Neuronal stem cell (in vitro differentiated cells): ENCODE measurements around the gene CLCN6.

Experiments
- DNase-seq: peaks from one replicate; pipeline ENCODE4 v3.0.0-alpha.2; 2013; ENCODE audit warnings: low spot score
- H2AFZ ChIP-seq: one replicate; pipeline ENCODE4 v1.6.1; 2013; ENCODE audit warnings: mild to moderate bottlenecking, low read length, inconsistent platforms
- H2AK5ac ChIP-seq: 2 replicates; pipeline ENCODE4 v1.6.1; 2013; ENCODE audit warnings: low read depth, mild to moderate bottlenecking, inconsistent platforms, low read length, moderate library complexity, mixed read lengths
- H2BK120ac ChIP-seq: 2 replicates; pipeline ENCODE4 v1.6.1; 2013; ENCODE audit warnings: low read depth, mild to moderate bottlenecking, inconsistent platforms, low read length, moderate library complexity, mixed read lengths
- H2BK12ac ChIP-seq: one replicate; pipeline ENCODE4 v1.6.1; 2013; ENCODE audit warnings: low read length, inconsistent platforms
- H2BK15ac ChIP-seq: 2 replicates; pipeline ENCODE4 v1.6.1; 2013; ENCODE audit warnings: mild to moderate bottlenecking, low read length, inconsistent platforms, mixed read lengths
- H2BK5ac ChIP-seq: one replicate; pipeline ENCODE4 v1.6.1; 2013; ENCODE audit warnings: inconsistent platforms, mild to moderate bottlenecking, low read length, moderate library complexity
- H3K14ac ChIP-seq: one replicate; pipeline ENCODE4 v1.6.1; 2013; ENCODE audit warnings: low read length, inconsistent platforms
- H3K18ac ChIP-seq: 2 replicates; pipeline ENCODE4 v1.6.1; 2013; ENCODE audit warnings: low read length, inconsistent platforms
- H3K23ac ChIP-seq: 2 replicates; pipeline ENCODE4 v1.6.1; 2013; ENCODE audit warnings: low read depth, mild to moderate bottlenecking, mixed read lengths, low read length, inconsistent platforms; ENCODE audit not compliant: poor library complexity
- H3K27ac ChIP-seq: replicated peaks from 3 replicates; pipeline ENCODE4 v1.5.1; 2013; ENCODE audit warnings: low read length, inconsistent platforms
- H3K27me3 ChIP-seq, 3 experiments: 2 replicates each; pipeline ENCODE4 v1.6.1; 2013; ENCODE audit warnings: low read length in 3 of 3, mild to moderate bottlenecking in 2 of 3, inconsistent platforms in 1 of 3, low read depth in 1 of 3, mixed read lengths in 1 of 3, moderate library complexity in 1 of 3; ENCODE audit not compliant: control insufficient read depth in 3 of 3, insufficient read depth in 3 of 3
- H3K36me3 ChIP-seq, 2 donors: replicated peaks in 1 of 2; 2 replicates each; pipeline ENCODE4 v1.6.1; 2013; ENCODE audit warnings: low read length in 2 of 2; ENCODE audit not compliant: control insufficient read depth in 2 of 2, insufficient read depth in 2 of 2
- H3K4ac ChIP-seq: 2 replicates; pipeline ENCODE4 v1.6.1; 2013; ENCODE audit warnings: inconsistent platforms, mild to moderate bottlenecking, low read length, moderate library complexity
- H3K4me1 ChIP-seq, 2 donors: 1 replicate in 1 of 2; 2 replicates in 1 of 2; pipeline ENCODE4 v1.6.1; 2013; ENCODE audit warnings: low read length in 2 of 2, low read depth in 1 of 2; ENCODE audit not compliant: control insufficient read depth in 2 of 2, insufficient read depth in 1 of 2
- H3K4me2 ChIP-seq: one replicate; pipeline ENCODE4 v1.6.1; 2013; ENCODE audit warnings: mild to moderate bottlenecking, low read length, inconsistent platforms; ENCODE audit not compliant: insufficient read depth, poor library complexity, severe bottlenecking
- H3K4me3 ChIP-seq, 2 donors: 2 replicates each; pipeline ENCODE4 v1.5.1; 2013; ENCODE audit warnings: low read length in 2 of 2, mild to moderate bottlenecking in 2 of 2, inconsistent platforms in 1 of 2, moderate library complexity in 1 of 2
- H3K79me1 ChIP-seq: one replicate; pipeline ENCODE4 v1.6.1; 2013; ENCODE audit warnings: low read depth, mild to moderate bottlenecking, inconsistent platforms, low read length, moderate library complexity
- H3K9ac ChIP-seq: one replicate; pipeline ENCODE4 v1.6.1; 2013; ENCODE audit warnings: mild to moderate bottlenecking, low read depth, low read length, inconsistent platforms; ENCODE audit not compliant: poor library complexity
- H3K9me3 ChIP-seq, 2 donors: replicated peaks in 1 of 2; 2 replicates each; pipeline versions ENCODE3 to v1.6.1; 2013; ENCODE audit warnings: low read length in 2 of 2, mild to moderate bottlenecking in 2 of 2, inconsistent platforms in 1 of 2, low read depth in 1 of 2, mixed read lengths in 1 of 2, moderate library complexity in 1 of 2; ENCODE audit not compliant: control insufficient read depth in 2 of 2, insufficient read depth in 1 of 2
- H4K8ac ChIP-seq: one replicate; pipeline ENCODE4 v1.6.1; 2013; ENCODE audit warnings: low read depth, mild to moderate bottlenecking, inconsistent platforms, low read length, moderate library complexity
- H4K91ac ChIP-seq: one replicate; pipeline ENCODE4 v1.6.1; 2013; ENCODE audit warnings: low read length, low read depth, mild to moderate bottlenecking, inconsistent platforms; ENCODE audit not compliant: poor library complexity
- WGBS, 2 donors: extraction: QIAGEN DNeasy Blood & Tissue Kit; methylation state at CpG; one replicate each; pipeline ENCODE4 v1.1.7; 2013; ENCODE audit warnings: missing lambda C conversion rate in 2 of 2, mixed read lengths in 1 of 2; ENCODE audit not compliant: insufficient read length in 2 of 2, insufficient replicate concordance in 1 of 2; ENCODE audit errors: extremely low coverage in 2 of 2; 5-methylcytosine and 5-hydroxymethylcytosine counted together

Gene CLCN6

GRCh38 chr1:11823366-11824137 is 17.6 kb downstream of the CLCN6 start:
- H2BK12ac ChIP-seq: no peak overlapping the region
- H3K79me1 ChIP-seq: no peaks in the 10 kb centered on the region
- no peak overlapping the region for H3K4me2 ChIP-seq
- H3K4ac ChIP-seq: no peak overlapping the region
- H2BK15ac ChIP-seq: no peak overlapping the region
- no peak overlapping the region for H3K4me3 ChIP-seq
- H4K91ac ChIP-seq: no peak overlapping the region
- no CpG with 5 or more reads among the region's 17 CpGs for WGBS, 2 donors
- no peaks in the 10 kb centered on the region for H3K9me3 ChIP-seq
- no peak overlapping the region for H4K8ac ChIP-seq
- no peak overlapping the region for H2AFZ ChIP-seq
- H3K27me3 ChIP-seq: no peaks in the 10 kb centered on the region
- H3K36me3 ChIP-seq: peaks cover 59 to 91% of the 10 kb centered on the region in 2 donors
- DNase-seq: no peak
- H3K4me1 ChIP-seq: no peaks in the 10 kb centered on the region
- H2AK5ac ChIP-seq: no peak overlapping the region
- H3K18ac ChIP-seq: no peak overlapping the region
- no peak overlapping the region for H3K27ac ChIP-seq
- H3K23ac ChIP-seq: no peak overlapping the region
- no peak overlapping the region for H2BK120ac ChIP-seq
- no peak overlapping the region for H3K14ac ChIP-seq
- no peak overlapping the region for H3K9ac ChIP-seq
- H2BK5ac ChIP-seq: no peak overlapping the region

DNA sequence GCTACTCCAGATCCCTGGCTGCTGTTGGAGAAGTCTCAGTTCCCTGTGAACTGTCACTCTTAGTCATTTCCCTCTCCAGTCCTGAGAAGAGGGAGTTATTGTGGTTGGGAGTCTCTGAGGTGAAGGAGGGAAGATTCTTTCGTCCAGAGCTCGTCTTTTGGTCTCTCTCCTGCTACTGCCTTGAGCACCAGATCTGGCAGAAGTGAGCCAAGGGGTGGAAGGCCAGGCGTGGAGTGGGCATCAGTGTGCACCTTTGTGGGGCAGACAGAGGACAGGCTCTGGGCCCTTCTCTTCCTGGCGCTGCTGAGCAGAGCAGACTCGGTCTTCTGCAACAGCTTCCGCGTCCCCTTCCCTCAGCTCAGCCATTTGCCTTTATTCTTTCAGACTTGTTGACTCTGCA is 19.1 kb downstream of the CLCN6 start:
- H3K9me3 ChIP-seq: peaks cover 0 to 2% of the 10 kb centered on the region in 2 donors
- no CpG with 5 or more reads among the region's 7 CpGs for WGBS, 2 donors
- H3K27ac ChIP-seq: no peak overlapping the region
- no peak overlapping the region for H2BK15ac ChIP-seq
- no peaks in the 10 kb centered on the region for H3K4me1 ChIP-seq
- H2BK5ac ChIP-seq: no peak overlapping the region
- no peak overlapping the region for H2AK5ac ChIP-seq
- H3K36me3 ChIP-seq: peaks cover 65 to 91% of the 10 kb centered on the region in 2 donors
- no peak overlapping the region for H2BK120ac ChIP-seq
- DNase-seq: no peak
- no peak overlapping the region for H3K23ac ChIP-seq
- no peak overlapping the region for H3K4me2 ChIP-seq
- no peaks in the 10 kb centered on the region for H3K27me3 ChIP-seq
- H3K4ac ChIP-seq: no peak overlapping the region
- no peak overlapping the region for H2BK12ac ChIP-seq
- no peaks in the 10 kb centered on the region for H3K79me1 ChIP-seq
- no peak overlapping the region for H3K18ac ChIP-seq
- H3K9ac ChIP-seq: no peak overlapping the region
- no peak overlapping the region for H3K4me3 ChIP-seq
- no peak overlapping the region for H4K91ac ChIP-seq
- H4K8ac ChIP-seq: no peak overlapping the region
- H3K14ac ChIP-seq: no peak overlapping the region
- H2AFZ ChIP-seq: no peak overlapping the region

DNA sequence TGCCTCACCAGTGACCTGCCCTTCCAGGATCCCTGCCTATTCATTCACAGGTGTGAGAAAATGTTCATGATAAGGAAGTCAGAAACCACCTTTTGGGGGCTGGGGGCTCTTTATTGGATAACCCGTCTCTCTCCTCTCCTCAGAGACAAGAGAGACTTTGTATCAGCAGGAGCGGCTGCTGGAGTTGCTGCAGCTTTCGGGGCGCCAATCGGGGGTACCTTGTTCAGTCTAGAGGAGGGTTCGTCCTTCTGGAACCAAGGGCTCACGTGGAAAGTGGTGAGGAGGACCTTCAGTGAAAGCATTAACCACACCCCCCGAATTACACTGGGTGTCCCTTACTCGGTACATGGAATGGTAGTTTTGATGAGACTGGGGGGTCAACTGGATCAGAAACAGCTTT is 21.0 kb downstream of the CLCN6 start:
- Histone ChIP-seq H4K8ac (no peak overlapping the region), H3K4me2 (no peak overlapping the region), H3K23ac (no peak overlapping the region), H3K27ac (no peak overlapping the region), H2BK12ac (no peak overlapping the region), H3K4me1 (no peaks in the 10 kb centered on the region), H4K91ac (no peak overlapping the region), H2BK120ac (no peak overlapping the region), H3K36me3 (peaks cover 66 to 93% of the 10 kb centered on the region in 2 donors), H2AK5ac (no peak overlapping the region), H2AFZ (no peak overlapping the region), H2BK5ac (no peak overlapping the region), H3K9me3 (peaks cover 0 to 2% of the 10 kb centered on the region in 2 donors), H3K9ac (no peak overlapping the region), H3K4ac (no peak overlapping the region), H3K27me3 (no peaks in the 10 kb centered on the region), H3K14ac (no peak overlapping the region), H3K18ac (no peak overlapping the region), H3K79me1 (no peaks in the 10 kb centered on the region), H3K4me3 (no peak overlapping the region), H2BK15ac (no peak overlapping the region)
- no CpG with 5 or more reads among the region's 9 CpGs for WGBS, 2 donors
- no peak for DNase-seq

DNA sequence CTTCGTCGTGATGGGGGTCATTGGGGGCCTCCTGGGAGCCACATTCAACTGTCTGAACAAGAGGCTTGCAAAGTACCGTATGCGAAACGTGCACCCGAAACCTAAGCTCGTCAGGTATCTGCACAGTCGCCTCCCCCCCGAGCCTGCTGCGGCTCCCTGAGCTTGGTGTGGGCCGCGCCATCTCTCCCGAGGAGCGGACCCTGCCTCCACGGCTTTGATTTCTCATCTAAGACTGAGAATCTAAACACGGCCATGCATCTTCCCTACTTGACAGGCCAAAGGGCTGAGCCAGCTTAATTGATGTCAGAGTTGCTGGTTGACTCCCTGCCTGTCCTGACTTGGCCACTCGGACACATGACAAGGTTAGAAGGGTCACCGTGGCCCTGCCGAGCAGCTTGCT is 22.5 kb downstream of the CLCN6 start:
- H3K9me3 ChIP-seq: peaks cover 0 to 2% of the 10 kb centered on the region in 2 donors
- H3K4me3 ChIP-seq: no peak overlapping the region
- H3K14ac ChIP-seq: no peak overlapping the region
- no peak overlapping the region for H4K91ac ChIP-seq
- H3K36me3 ChIP-seq: peaks cover 66 to 94% of the 10 kb centered on the region in 2 donors
- no peak overlapping the region for H3K4me2 ChIP-seq
- H3K4ac ChIP-seq: no peak overlapping the region
- H3K23ac ChIP-seq: no peak overlapping the region
- no peak overlapping the region for H2AK5ac ChIP-seq
- no peak overlapping the region for H2BK15ac ChIP-seq
- H2AFZ ChIP-seq: no peak overlapping the region
- H2BK12ac ChIP-seq: no peak overlapping the region
- no peak overlapping the region for H3K9ac ChIP-seq
- H3K18ac ChIP-seq: no peak overlapping the region
- H3K4me1 ChIP-seq: no peaks in the 10 kb centered on the region
- DNase-seq: no peak
- no peak overlapping the region for H2BK120ac ChIP-seq
- H3K27ac ChIP-seq: no peak overlapping the region
- no peak overlapping the region for H4K8ac ChIP-seq
- no peak overlapping the region for H2BK5ac ChIP-seq
- H3K27me3 ChIP-seq: no peaks in the 10 kb centered on the region
- WGBS, 2 donors: no CpG with 5 or more reads among the region's 19 CpGs
- H3K79me1 ChIP-seq: no peaks in the 10 kb centered on the region
